ENCODE data around the gene AGAP9. TPM values are rescaled to one million over a fixed set of nuclear protein-coding genes. Genes with fewer than 3 reads are reported as not detected.
"Not testable (repeated sequence)": the region's sequence is repeated elsewhere in the genome, so short reads cannot be mapped to it uniquely, and the experiment has no call there.

Gene AGAP9
- total RNA-seq = 10 to 100 TPM in 1 of 4 donors, 1 to 10 TPM in 3; 1.0 to 12.8 (median 1.5) TPM

GRCh38 chr10:47523475-47523874 is at the start of gene AGAP9:
Gene AGAP9 (minus strand): TSS chr10:47523638. CDS start chr10:47523526, 112 bp downstream.
- intact Hi-C loops (cut with DNase I; ENCODE audit: low total_unique reads); DNase-seq; H3K36me3 ChIP-seq; H3K27ac ChIP-seq; H3K9me3 ChIP-seq; H3K4me1 ChIP-seq; H3K4me3 ChIP-seq; H3K27me3 ChIP-seq: not testable (repeated sequence)

DNA sequence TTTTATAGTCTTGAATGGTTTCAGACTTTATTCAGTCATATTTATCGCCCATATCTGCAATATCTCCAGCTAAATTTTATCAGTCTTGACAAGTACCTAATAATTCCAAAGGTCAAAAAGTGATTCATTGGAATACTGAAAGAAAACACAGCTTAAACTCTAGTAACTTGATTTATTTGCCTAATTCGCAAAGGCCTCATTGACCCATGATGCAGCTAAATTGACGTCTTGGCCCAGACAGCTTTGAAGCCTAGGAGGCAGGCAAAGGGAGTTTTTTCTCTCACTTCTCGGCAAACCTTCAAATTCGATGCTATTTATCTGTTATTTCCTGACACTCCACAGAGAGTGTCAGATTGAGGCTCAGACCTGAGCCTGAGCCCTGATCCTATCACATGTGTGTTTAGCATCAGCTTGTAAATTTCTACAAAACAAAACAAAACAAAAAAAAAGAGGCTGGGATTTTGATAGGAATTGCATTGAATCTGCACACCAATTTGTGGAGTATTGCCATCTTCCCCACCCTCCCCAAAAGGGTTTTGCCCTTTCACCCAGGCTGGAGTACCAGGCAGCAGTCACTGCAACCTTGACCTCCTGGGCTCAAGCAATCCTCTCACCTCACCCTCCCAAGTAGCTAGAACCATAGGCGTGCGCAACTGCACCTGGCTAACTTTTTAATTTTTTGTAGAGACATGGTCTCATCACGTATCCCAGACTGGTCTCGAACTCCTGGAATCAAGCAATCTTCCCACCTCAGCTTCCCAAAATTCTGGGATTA is 47.9 kb upstream of the AGAP9 start:
- H3K27ac ChIP-seq; H3K4me3 ChIP-seq; H3K27me3 ChIP-seq; DNase-seq; H3K9me3 ChIP-seq; intact Hi-C loops (cut with DNase I; ENCODE audit: low total_unique reads); H3K36me3 ChIP-seq; H3K4me1 ChIP-seq: not testable (repeated sequence)

DNA sequence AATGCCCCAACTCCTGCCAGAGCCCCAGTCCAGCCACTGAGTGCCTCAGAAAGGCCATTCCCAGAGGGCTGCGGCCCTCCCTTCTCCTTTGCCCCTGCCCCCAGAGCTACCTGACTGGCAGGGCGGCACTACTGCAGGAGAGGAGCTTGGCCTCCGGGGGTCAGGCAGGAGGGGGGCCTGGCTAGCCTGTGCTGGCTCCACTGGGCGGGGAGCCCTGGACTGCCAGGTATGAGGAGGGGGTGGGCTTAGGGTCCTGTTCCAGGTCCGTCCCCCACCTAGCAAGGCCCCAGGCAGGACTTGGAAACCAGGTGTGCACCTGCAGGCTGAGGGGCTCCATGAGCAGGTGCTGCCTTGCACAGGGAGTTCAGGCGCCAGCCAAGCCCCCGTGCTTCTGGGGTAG is 43.3 kb upstream of the AGAP9 start:
- H3K27me3 ChIP-seq; H3K9me3 ChIP-seq; DNase-seq; H3K27ac ChIP-seq; H3K4me1 ChIP-seq; H3K4me3 ChIP-seq; H3K36me3 ChIP-seq; intact Hi-C loops (cut with DNase I; ENCODE audit: low total_unique reads): not testable (repeated sequence)

DNA sequence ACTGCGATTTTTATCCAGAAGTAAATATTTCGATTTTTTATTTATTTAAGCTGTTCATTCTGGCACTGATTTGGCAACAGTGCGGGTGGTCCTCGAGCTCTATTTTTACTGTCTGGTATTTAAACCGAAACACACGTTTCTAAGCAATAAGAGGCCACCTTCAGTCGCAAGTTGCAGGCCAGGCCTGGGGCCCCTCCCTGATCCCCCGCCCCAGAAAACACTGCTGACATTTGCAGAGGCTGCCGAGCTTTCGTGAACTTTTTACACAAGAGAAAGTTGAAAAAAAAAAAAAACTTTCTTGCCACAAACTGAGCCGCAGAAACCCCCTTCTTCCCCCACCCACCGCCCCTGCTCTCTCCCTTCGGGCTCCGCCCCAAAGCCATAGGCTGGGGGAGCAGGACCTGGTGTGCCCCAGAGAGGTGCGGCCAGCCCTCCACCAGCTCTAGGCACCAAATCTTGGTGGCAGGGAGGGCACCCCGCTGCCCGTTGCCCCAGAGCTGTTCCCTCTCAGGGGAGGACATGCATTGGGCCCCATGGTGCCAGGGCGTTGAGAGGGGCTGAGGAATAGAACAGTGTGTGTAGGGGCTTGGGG is 42.8 kb upstream of the AGAP9 start:
- intact Hi-C loops (cut with DNase I; ENCODE audit: low total_unique reads); H3K27ac ChIP-seq; H3K9me3 ChIP-seq; H3K4me3 ChIP-seq; H3K4me1 ChIP-seq; H3K27me3 ChIP-seq; DNase-seq; H3K36me3 ChIP-seq: not testable (repeated sequence)

DNA sequence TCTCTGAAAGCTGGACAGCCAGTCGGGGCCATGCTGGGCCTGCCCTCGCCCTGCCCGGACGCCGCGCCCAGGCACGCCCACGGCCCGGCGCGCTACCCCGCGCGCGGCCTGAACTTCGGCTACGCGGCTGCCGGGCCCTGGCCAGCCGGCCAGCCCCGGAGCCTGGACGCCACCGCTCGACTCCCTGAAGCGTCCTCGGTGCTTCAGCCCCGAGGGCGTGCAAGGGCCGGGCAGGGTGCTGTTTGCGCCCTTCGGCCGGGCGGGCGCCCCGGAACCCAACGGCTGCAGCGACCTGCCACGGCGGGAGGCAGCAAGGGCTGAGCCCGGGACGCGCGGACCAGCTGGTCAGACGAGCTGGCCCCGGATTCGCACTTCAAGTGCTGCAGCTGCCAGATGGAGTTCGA is 42.1 kb upstream of the AGAP9 start:
- H3K4me1 ChIP-seq; intact Hi-C loops (cut with DNase I; ENCODE audit: low total_unique reads); H3K4me3 ChIP-seq; DNase-seq; H3K36me3 ChIP-seq; H3K9me3 ChIP-seq; H3K27me3 ChIP-seq; H3K27ac ChIP-seq: not testable (repeated sequence)

DNA sequence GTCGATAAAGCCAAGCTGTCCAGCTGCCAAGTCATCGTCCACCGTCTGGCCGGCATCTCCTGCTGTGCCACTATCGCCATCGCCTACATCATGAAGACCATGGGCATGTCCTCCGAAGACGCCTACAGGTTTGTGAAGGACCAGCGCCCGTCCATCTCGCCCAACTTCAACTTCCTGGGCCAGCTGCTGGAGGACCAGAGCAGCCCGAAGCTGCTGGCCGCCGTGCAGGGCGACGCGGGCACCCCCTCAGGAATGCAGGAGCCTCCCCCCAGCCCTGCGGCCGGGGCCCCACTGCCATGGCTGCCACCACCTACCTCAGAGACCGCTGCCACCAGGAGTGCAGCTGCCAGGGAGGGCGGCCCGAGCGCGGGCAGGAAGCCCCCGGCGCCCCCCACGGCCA is 41.5 kb upstream of the AGAP9 start:
- H3K36me3 ChIP-seq, H3K4me3 ChIP-seq: not testable (repeated sequence)

DNA sequence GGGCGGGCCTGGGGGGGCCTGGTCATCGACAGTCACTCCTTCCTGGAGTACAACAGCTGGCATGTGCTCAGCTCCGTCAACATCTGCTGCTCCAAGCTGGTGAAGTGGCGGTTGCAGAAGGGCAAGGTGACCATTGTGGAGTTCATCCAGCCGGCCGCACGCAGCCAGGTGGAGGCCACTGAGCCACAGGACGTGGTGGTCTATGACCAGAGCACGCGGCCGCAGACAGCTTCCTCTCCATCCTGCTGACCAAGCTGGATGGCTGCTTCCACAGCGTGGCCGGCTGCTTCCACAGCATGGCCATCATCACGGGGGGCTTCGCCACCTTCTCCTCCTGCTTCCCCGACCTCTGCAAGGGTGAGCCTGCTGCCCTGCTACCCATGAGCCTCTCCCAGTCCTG is 40.9 kb upstream of the AGAP9 start:
- H3K27me3 ChIP-seq; intact Hi-C loops (cut with DNase I; ENCODE audit: low total_unique reads); H3K9me3 ChIP-seq: not testable (repeated sequence)

More for the DNA sequence above, 41.5 kb upstream of the AGAP9 start:
- H3K4me1 ChIP-seq; intact Hi-C loops (cut with DNase I; ENCODE audit: low total_unique reads); H3K27me3 ChIP-seq; DNase-seq; H3K27ac ChIP-seq; H3K9me3 ChIP-seq: not testable (repeated sequence)

DNA sequence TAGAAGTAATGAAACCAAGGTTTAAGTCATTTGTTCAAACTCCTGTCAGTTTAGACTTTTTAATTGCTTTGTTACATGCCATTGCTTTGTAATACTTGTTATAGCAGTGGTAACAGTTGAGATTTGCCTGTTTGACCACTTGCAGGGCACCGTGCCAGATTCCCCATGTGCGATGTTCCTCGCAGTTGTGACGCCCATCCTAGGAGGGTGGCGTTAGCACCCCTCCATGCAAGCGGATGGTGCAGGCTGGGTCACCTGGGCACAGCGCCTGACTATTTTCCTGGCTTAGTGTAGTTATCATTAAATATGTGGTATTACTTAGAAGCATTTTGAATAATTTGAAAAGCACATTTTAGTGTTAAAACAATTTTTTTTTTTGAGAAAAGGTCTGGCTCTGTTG is 37.0 kb upstream of the AGAP9 start:
- DNase-seq = peak in 1 of 2 donors; percentile 21
- H3K27ac ChIP-seq; H3K4me3 ChIP-seq; H3K9me3 ChIP-seq; H3K4me1 ChIP-seq; H3K36me3 ChIP-seq; intact Hi-C loops (cut with DNase I; ENCODE audit: low total_unique reads); H3K27me3 ChIP-seq: not testable (repeated sequence)

More for the DNA sequence above, 40.9 kb upstream of the AGAP9 start:
- H3K4me3 ChIP-seq, DNase-seq, H3K4me1 ChIP-seq, H3K27ac ChIP-seq, H3K36me3 ChIP-seq: not testable (repeated sequence)

DNA sequence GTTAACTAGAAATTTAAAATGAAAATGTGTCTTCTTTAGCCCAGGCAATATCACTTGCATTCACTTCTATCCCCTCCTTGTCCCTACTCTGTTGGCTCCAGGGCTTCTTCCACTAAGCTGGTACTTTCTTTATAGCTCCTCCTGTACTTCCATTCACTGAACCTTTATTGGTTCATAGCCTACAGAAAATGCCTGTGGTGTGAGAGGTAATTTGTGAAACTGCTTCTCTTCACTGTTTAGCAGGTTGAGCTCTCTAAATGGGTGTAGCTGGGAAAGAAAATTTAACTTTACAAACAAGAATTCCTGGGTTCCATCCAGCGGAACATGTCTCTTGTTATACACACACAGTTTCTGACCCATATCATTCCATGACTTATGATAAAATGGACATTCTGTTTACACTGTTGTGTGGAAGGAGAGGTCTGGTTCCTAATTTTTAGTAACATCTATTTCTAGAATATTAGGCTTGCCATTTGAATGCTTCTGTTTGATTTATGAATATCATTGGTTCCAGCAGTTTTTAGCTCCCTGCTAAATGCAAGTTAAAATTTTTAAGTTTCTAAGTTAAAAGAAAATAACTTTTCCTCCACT is 36.4 kb upstream of the AGAP9 start:
- H3K9me3 ChIP-seq; H3K36me3 ChIP-seq; H3K27me3 ChIP-seq; H3K27ac ChIP-seq; intact Hi-C loops (cut with DNase I; ENCODE audit: low total_unique reads); DNase-seq; H3K4me1 ChIP-seq; H3K4me3 ChIP-seq: not testable (repeated sequence)

DNA sequence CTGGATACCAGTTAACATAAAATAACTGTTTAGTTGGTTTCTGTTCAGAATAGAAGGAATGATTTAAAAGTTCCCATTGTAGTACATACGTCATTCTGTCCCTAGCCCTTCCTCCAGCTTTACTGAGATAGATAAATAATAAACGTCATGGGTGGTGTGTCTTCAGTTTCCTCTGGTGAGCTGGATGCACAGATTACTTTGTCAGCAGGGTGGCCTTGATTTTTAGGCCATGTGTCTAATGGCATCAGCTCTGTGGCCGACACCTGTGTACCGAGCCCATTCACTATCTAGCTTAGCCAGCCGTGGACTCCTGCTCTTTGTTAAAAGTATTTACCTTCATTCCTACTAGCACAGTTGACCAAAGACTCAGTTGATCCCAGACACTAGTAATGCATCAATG is 34.7 kb upstream of the AGAP9 start:
- DNase-seq; H3K4me1 ChIP-seq; intact Hi-C loops (cut with DNase I; ENCODE audit: low total_unique reads); H3K36me3 ChIP-seq; H3K4me3 ChIP-seq; H3K9me3 ChIP-seq; H3K27me3 ChIP-seq; H3K27ac ChIP-seq: not testable (repeated sequence)

GRCh38 chr10:47557616-47558015 is 34.2 kb upstream of the AGAP9 start:
- H3K4me1 ChIP-seq; H3K27ac ChIP-seq; H3K9me3 ChIP-seq; intact Hi-C loops (cut with DNase I; ENCODE audit: low total_unique reads); DNase-seq; H3K4me3 ChIP-seq; H3K36me3 ChIP-seq; H3K27me3 ChIP-seq: not testable (repeated sequence)

- H3K4me3 ChIP-seq; intact Hi-C loops (cut with DNase I; ENCODE audit: low total_unique reads); DNase-seq; H3K9me3 ChIP-seq; H3K4me1 ChIP-seq; H3K27me3 ChIP-seq; H3K27ac ChIP-seq; H3K36me3 ChIP-seq: not testable (repeated sequence)
Observed at GRCh38 chr10:47555334-47555733, 31.9 kb upstream of the AGAP9 start.

DNA sequence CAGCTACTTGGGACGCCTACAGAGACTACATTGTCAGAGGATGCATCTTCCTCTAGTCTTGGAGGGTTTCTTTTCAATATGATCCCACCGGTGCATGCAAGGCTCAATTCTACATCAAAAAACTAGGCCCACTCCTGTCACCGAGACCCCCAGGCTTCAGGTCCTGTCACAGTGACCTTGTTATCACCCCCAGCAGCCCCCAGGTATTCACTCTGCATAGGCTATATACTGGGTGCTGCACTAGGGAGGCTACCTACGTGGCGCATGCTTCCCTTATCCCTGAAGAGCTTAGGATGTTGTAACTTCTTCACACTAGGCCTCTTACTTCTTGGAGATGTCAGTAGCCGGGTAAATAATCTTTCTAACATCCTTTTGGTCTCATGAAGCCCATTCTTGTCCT is 31.1 kb upstream of the AGAP9 start:
- H3K36me3 ChIP-seq; intact Hi-C loops (cut with DNase I; ENCODE audit: low total_unique reads); H3K9me3 ChIP-seq; H3K4me1 ChIP-seq; DNase-seq; H3K27me3 ChIP-seq; H3K4me3 ChIP-seq; H3K27ac ChIP-seq: not testable (repeated sequence)

Data from uterus (tissue), 4 donors.